ENCODE measurements around the gene OLFM1.

GRCh38 chr9:135074354-135075233 is 12.9 kb upstream of the OLFM1 start:
- TF ChIP-seq FOXP2 (optimal IDR thresholded peaks at IDR 0.05; ENCODE audit: borderline replicate concordance, extremely low read depth, extremely low read length, insufficient read depth) (no peak), POLR2AphosphoS5 (IDR thresholded peaks at IDR 0.05; ENCODE audit: low read depth, low read length) (no peak)

Measured in PFSK-1 (cell line).